ENCODE measurements around the gene ATP6AP2. TPM values are rescaled to one million over a fixed set of nuclear protein-coding genes. Genes with fewer than 3 reads are reported as not detected.

The ATP6AP2 gene
- total and polyA plus RNA-seq, 9 of the 15 experiments (the other 6 are each of a cell fraction or from before 2014, with no cell fraction given) = 23.3 to 131 (median 41.9) TPM

GRCh38 chrX:40570346-40571093 lies 10.2 kb upstream of the ATP6AP2 start:
- H3K36me3 ChIP-seq (ENCODE audit: control insufficient read depth, insufficient read depth, low read length) = no peaks in the 10 kb centered on the region
- H3K4me1 ChIP-seq (replicated peaks in 1 of 2; ENCODE audit: control insufficient read depth in 2 of 2, insufficient read depth in 2 of 2, low read length in 2 of 2) = peaks cover 3 to 11% of the 10 kb centered on the region in 2 experiments; a peak in 3 of 5 replicates
- no peak for FAIRE-seq
- BruUV-seq (replicated peaks) = TSS peak; percentile 98
- H3K79me2 ChIP-seq (ENCODE audit: control insufficient read depth, insufficient read depth, low read length) = no peaks in the 10 kb centered on the region
- in situ Hi-C loops (cut with MboI) (no loop called here), intact Hi-C loops (cut with micrococcal nuclease) (no loop called here)
- no peaks in the 10 kb centered on the region for H4K20me1 ChIP-seq (replicated peaks; ENCODE audit: control insufficient read depth, insufficient read depth, low read length)
- peak overlapping the region; percentile 18; the same call in 1 of the 2 replicates for H3K4me3 ChIP-seq
- no peaks in the 10 kb centered on the region for H3K9me1 ChIP-seq (ENCODE audit: control insufficient read depth, insufficient read depth, low read length)
- no peaks in the 10 kb centered on the region for H3K9me3 ChIP-seq (replicated peaks; ENCODE audit: control insufficient read depth, insufficient read depth, low read depth, low read length)
- no peaks in the 10 kb centered on the region for H3K27me3 ChIP-seq (ENCODE audit: control insufficient read depth in 2 of 2, insufficient read depth in 2 of 2, low read length in 2 of 2)
- peak; percentile 57 for ATAC-seq
- peak overlapping the region; percentile 68; the same call in 2 of the 3 replicates for H3K27ac ChIP-seq (ENCODE audit: extremely low read depth, low read depth, low read length)
- peak overlapping the region; percentile 38 to 68; a peak in 2 of 4 replicates for H3K9ac ChIP-seq (ENCODE audit: insufficient read depth in 1 of 2, low read depth in 2 of 2, low read length in 2 of 2)
- WGBS (ENCODE audit: insufficient coverage, low coverage, missing lambda C conversion rate) = 24% methylated on average over 9 of the region's 10 CpGs
- ChIA-PET POLR2A (interaction anchor here (0.6 kb wide), 1 partner anchor 35 kb away, joined by 3 read pairs; no protein-coding TSS in a partner anchor), CTCF (ENCODE audit: low intra/inter-chr PET ratio) (no interaction called here)
- H2AFZ ChIP-seq (ENCODE audit: low read depth, low read length) = peak overlapping the region; percentile 81
- no peak for TF ChIP-seq ELF4 (CRISPR knock-in tag; IDR thresholded peaks at IDR 0.05)
- peak; percentile 48; the same call in 1 of the 2 replicates for TF ChIP-seq ZNF263 (CRISPR knock-in tag; IDR thresholded peaks at IDR 0.05; ENCODE audit: borderline replicate concordance)
- 0 out of 2 replicates have a peak, but pooled peaks have one; percentile 13 for TF ChIP-seq MGA (IDR thresholded peaks at IDR 0.05)
- peak; percentile 18; the same call in 1 of the 2 replicates for TF ChIP-seq SPI1 (IDR thresholded peaks at IDR 0.05; ENCODE audit: borderline replicate concordance, low read depth, low read length)
- H3K4me2 ChIP-seq (ENCODE audit: insufficient read depth, low read length) = peak overlapping the region; percentile 60
- DNase-seq (ENCODE audit: extremely low read depth in 1 of 4, low spot score in 3 of 4) = peak in 2 of 4 experiments; percentile 9 to 13
